Eye (tissue), 1 donor: ENCODE measurements around the gene CT47A7.
"Not testable (repeated sequence)": the region's sequence is repeated elsewhere in the genome, so short reads cannot be mapped to it uniquely, and the experiment has no call there.

ENCODE experiments used
- DNase-seq: peaks from one replicate; pipeline ENCODE4 v3.0.0-alpha.2; 2015

Gene CT47A7

DNA sequence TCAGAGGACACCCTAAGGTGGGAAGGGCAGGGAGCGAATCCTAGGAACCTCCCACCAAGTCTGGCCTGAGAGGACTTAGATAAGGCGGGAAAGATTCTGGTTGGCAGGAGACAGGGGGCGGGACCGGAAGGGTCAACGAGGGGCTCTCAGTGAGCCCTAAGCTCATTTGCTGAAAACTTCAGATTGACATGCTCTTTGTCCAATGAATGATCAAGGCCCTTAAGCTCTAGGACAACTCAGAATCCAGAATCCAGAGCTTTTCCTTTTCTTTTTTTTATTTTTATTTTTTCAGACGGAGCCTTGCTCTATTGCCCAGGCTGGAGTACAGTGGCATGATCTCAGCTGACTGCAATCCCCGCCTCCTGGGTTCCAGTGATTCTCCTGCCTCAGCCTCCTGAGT, at the start of gene CT47A7:
CT47A7 (minus strand) TSS at position 101 of the 400 bp plus-strand sequence. CDS start 255 bp downstream, outside the sequence.
- DNase-seq: not testable (repeated sequence)

DNA sequence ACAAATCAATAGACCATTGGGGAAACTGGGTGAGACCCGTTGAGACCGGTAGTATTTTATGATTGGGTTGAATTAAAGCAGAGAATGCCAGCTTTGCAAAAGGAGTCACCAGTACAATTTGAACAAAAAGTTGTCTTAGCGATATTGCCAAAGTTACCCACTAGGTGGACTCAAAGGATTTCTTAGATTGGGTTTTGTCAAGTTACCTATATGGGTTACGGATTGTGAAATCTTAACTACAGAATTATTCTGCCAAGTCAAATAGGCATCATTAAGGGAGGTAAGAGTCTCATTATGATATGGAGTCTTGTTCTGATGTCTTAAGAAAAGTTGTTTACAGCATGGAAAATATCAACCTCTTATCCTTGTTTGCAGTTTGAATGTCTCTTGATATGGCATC, 44.2 kb upstream of the CT47A7 start:
- DNase-seq: peak; percentile 0

DNA sequence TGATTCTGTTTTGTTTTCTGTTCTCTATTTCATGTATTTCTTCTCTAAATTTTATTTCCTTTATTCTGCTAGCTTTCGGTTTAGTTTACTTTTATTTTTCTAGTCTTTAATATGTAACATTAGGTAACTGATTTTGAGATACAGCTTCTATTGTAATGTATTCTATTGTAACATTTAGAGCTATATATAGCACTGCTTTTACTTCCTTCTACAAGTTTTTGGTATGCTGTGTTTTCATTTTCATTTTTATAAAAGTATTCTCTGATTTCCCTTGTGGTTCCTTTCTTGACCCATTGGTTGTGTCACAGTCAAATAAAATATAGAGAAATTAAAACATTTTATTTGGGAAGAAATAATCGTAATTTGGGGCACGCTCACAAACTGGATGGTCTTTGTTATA, 43.0 kb upstream of the CT47A7 start:
- DNase-seq: no peak

DNA sequence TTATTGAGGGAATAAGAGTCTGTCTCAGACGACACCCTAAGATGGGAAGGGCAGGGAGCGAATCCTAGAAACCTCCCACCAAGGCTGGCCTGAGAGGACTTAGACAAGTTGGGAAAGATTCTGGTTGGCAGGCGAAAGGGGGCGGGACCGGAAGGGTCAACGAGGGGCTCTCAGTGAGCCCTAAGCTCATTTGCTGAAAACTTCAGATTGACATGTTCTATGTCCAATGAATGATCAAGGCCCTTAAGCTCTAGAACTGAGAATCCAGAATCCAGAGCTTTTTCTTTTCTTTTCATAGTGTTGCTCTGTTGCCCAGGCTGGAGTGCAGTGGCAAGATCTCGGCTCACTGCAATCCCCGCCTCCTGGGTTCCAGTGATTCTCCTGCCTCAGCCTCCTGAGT, 29.3 kb upstream of the CT47A7 start, which contains the start of gene CT47A1:
CT47A1 (minus strand) TSS at position 101 of the 400 bp plus-strand sequence. CDS start 231 bp downstream, outside the sequence.
- not testable (repeated sequence) for DNase-seq
